Measurements from ENCODE around the gene STAB1.

- TF ChIP-seq CTCF (optimal IDR thresholded peaks at IDR 0.05 in 1 of 3, IDR thresholded peaks at IDR 0.05 in 1 of 3, conservative IDR thresholded peaks at IDR 0.05 in 1 of 3; ENCODE audit: extremely low read depth in 1 of 3, insufficient read depth in 2 of 3, low read length in 3 of 3) (no peak), EZH2 (IDR thresholded peaks at IDR 0.05; ENCODE audit: low read length) (no peak)
Observed at GRCh38 chr3:52520716-52521487, 25.8 kb downstream of the STAB1 start.
